HepG2 (cell line): Measurements from ENCODE around the gene PYGB. TPM values are rescaled to one million over a fixed set of nuclear protein-coding genes. Genes with fewer than 3 reads are reported as not detected.
A peak's percentile ranks its signal among the peaks of the same experiment; 100 is the strongest.

Experiments used
- GABPB1 ChIP-seq: IDR thresholded peaks from 2 replicates; pipeline ENCODE4 v1.6.1; 2016; ENCODE audit warnings: mild to moderate bottlenecking, missing genetic modification reagents, moderate library complexity, missing compliant biosample characterization
- KAT2B ChIP-seq: fragments of 150-350 bp; IDR thresholded peaks from 2 replicates; pipeline ENCODE4 v1.6.1; 2014; ENCODE audit warnings: low read depth, low read length, borderline replicate concordance
- MAZ ChIP-seq, 2 experiments: sonication (generic) in 1 of 2; formaldehyde crosslinking in 1 of 2; IDR thresholded peaks; 2 replicates each; pipeline versions ENCODE4 v1.5.0 to v1.6.1; 2012 to 2020; ENCODE audit warnings: low read depth in 2 of 2, mild to moderate bottlenecking in 2 of 2, borderline replicate concordance in 1 of 2, improper control_type of control experiment in 1 of 2, low read length in 1 of 2, missing genetic modification reagents in 1 of 2, moderate library complexity in 1 of 2
- NPAS2 ChIP-seq: sonication (generic); formaldehyde crosslinking; IDR thresholded peaks from 2 replicates; pipeline ENCODE4 v1.8.0; 2022; ENCODE audit warnings: mild to moderate bottlenecking, missing genetic modification reagents, borderline replicate concordance
- PCBP2 ChIP-seq: fragments of 200-400 bp; formaldehyde crosslinking; optimal IDR thresholded peaks from 2 replicates; pipeline ENCODE3; 2018; ENCODE audit warnings: low read length, low read depth; ENCODE audit not compliant: poor library complexity, severe bottlenecking
- POLR2A ChIP-seq, 2 experiments: IDR thresholded peaks; 2 replicates each; pipeline ENCODE4 v1.6.1; 2011; ENCODE audit warnings: low read depth in 2 of 2, low read length in 2 of 2, mild to moderate bottlenecking in 1 of 2, moderate library complexity in 1 of 2; ENCODE audit not compliant: insufficient read depth in 1 of 2
- RAD21 ChIP-seq: fragments of 450-650 bp; formaldehyde crosslinking; IDR thresholded peaks from 2 replicates; pipeline ENCODE4 v1.5.0; 2020; ENCODE audit warnings: mild to moderate bottlenecking
- RBM22 ChIP-seq: fragments of 200-400 bp; formaldehyde crosslinking; optimal IDR thresholded peaks from 2 replicates; pipeline ENCODE3; 2017; ENCODE audit warnings: mild to moderate bottlenecking, low read length, moderate library complexity
- TEAD3 ChIP-seq: optimal IDR thresholded peaks from 2 replicates; pipeline ENCODE3; 2016; ENCODE audit warnings: borderline replicate concordance
- ZBTB1 ChIP-seq: sonication (generic); formaldehyde crosslinking; IDR thresholded peaks from 2 replicates; pipeline ENCODE4 v1.4.0; 2020; ENCODE audit warnings: missing genetic modification reagents, borderline replicate concordance
- ZFYVE20 ChIP-seq: sonication (generic); formaldehyde crosslinking; IDR thresholded peaks from 2 replicates; pipeline ENCODE4 v1.8.0; 2023; ENCODE audit warnings: low read depth, mild to moderate bottlenecking, moderate library complexity, missing genetic modification reagents, borderline replicate concordance
- ZNF253 ChIP-seq: sonication (generic); formaldehyde crosslinking; IDR thresholded peaks from 2 replicates; pipeline ENCODE4 v1.8.0; 2022; ENCODE audit warnings: mild to moderate bottlenecking, missing genetic modification reagents, borderline replicate concordance
- ZNF335 ChIP-seq: sonication (generic); formaldehyde crosslinking; IDR thresholded peaks from 2 replicates; pipeline ENCODE4 v1.4.0; 2020; ENCODE audit warnings: missing genetic modification reagents
- ZNF550 ChIP-seq: sonication (generic); formaldehyde crosslinking; IDR thresholded peaks from 2 replicates; pipeline ENCODE4 v1.4.0; 2020; ENCODE audit warnings: mild to moderate bottlenecking, missing genetic modification reagents, borderline replicate concordance
- ZNF570 ChIP-seq: sonication (generic); formaldehyde crosslinking; IDR thresholded peaks from 2 replicates; pipeline ENCODE4 v1.4.0; 2020; ENCODE audit warnings: mild to moderate bottlenecking, missing genetic modification reagents, borderline replicate concordance
- ZNF775 ChIP-seq: sonication (generic); formaldehyde crosslinking; IDR thresholded peaks from 2 replicates; pipeline ENCODE4 v1.4.0; 2020; ENCODE audit warnings: missing genetic modification reagents, mild to moderate bottlenecking, moderate library complexity, borderline replicate concordance
- polyA plus RNA-seq, 8 experiments: library from polyadenylated mRNA; depleted of rRNA in 3 of 8; stranded (reverse) in 7 of 8; unstranded in 1 of 8; fragments of >200 nt; fragmentation: Illumina TruSeq in 4 of 8; extraction: Trizol in 4 of 8; gene quantifications; 2 replicates each; pipeline versions ENCODE4 v1.2.1 to v1.2.3, GENCODE V29; 2011 to 2016; ENCODE audit warnings: low read depth in 4 of 8, missing spikeins in 1 of 8, mixed read lengths in 1 of 8; ENCODE audit not compliant: insufficient read depth in 1 of 8
- total RNA-seq, 5 experiments: library from RNA; depleted of rRNA; stranded (reverse); fragments of >200 nt; fragmentation: Illumina TruSeq; extraction: Trizol; gene quantifications; 2 replicates each; pipeline ENCODE4 v1.2.3, GENCODE V29; 2016; ENCODE audit warnings: low read depth in 1 of 5
- TF ChIP-seq, protein P1 (sequence below): sonication (generic); formaldehyde crosslinking; IDR thresholded peaks from 2 replicates; pipeline ENCODE4 v1.4.0; 2020; ENCODE audit warnings: missing genetic modification reagents
- TF ChIP-seq, protein P2 (sequence below): sonication (generic); formaldehyde crosslinking; IDR thresholded peaks from 2 replicates; pipeline ENCODE4 v1.5.0; 2020; ENCODE audit warnings: mild to moderate bottlenecking, missing genetic modification reagents
- TF ChIP-seq, protein P3 (sequence below): IDR thresholded peaks from 2 replicates; pipeline ENCODE4 v1.6.1; 2016; ENCODE audit warnings: low read depth, control low read depth
- TF ChIP-seq, protein P4 (sequence below): IDR thresholded peaks from 2 replicates; pipeline ENCODE4 v1.6.1; 2016
- TF ChIP-seq, protein P5 (sequence below): sonication (generic); formaldehyde crosslinking; IDR thresholded peaks from 2 replicates; pipeline ENCODE4 v1.4.0; 2020; ENCODE audit warnings: missing genetic modification reagents

PYGB gene
- total and polyA plus RNA-seq, 2 of the 13 experiments (the other 11 are each of a cell fraction or from before 2014, with no cell fraction given), result 24.2 to 86.3 TPM

DNA sequence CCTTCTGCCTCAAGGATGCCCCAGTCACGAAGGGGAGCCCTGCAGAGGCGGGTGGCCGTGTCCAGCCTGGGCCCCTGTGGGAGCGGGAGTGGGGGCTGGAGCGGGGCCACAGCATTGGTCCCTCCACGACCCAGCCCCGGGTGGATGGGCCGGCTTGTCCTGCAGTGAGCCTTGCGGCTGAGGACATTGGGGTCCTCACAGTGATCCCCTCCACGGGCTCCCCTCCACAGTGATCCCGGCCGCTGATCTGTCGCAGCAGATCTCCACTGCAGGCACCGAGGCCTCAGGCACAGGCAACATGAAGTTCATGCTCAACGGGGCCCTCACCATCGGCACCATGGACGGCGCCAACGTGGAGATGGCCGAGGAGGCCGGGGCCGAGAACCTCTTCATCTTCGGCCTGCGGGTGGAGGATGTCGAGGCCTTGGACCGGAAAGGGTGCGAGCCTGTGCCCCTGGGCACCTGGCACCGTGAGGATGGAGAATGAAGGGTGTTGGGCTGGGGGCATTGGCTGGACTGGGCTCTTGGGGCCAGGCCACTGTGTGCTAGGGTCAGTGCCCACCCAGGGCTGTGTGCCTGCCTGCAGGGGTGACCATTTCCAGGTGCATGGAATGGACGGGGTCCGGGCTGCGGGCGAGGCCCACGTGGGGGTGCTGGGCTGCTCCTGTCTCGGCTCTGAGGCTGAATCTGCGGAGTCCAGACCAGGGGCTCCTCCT is 44.4 kb downstream of the PYGB start (continued):
- TF ChIP-seq, protein P1, sequence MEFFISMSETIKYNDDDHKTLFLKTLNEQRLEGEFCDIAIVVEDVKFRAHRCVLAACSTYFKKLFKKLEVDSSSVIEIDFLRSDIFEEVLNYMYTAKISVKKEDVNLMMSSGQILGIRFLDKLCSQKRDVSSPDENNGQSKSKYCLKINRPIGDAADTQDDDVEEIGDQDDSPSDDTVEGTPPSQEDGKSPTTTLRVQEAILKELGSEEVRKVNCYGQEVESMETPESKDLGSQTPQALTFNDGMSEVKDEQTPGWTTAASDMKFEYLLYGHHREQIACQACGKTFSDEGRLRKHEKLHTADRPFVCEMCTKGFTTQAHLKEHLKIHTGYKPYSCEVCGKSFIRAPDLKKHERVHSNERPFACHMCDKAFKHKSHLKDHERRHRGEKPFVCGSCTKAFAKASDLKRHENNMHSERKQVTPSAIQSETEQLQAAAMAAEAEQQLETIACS, result no peak
- TF ChIP-seq TEAD3 (CRISPR knock-in tag) (no peak), RBM22 (peak; percentile 70), POLR2A (IDR thresholded peaks at IDR 0.05; ENCODE audit: insufficient read depth in 1 of 2, low read depth in 2 of 2, low read length in 2 of 2) (peak in 1 of 2 experiments; percentile 0; a peak in 1 of 4 replicates), KAT2B (no peak), GABPB1 (CRISPR knock-in tag) (no peak), ZNF253 (CRISPR knock-in tag) (no peak), ZNF550 (CRISPR knock-in tag) (no peak), RAD21 (CRISPR knock-in tag) (no peak), ZBTB1 (no peak), ZNF775 (CRISPR knock-in tag) (no peak), ZNF335 (CRISPR knock-in tag) (no peak), MAZ (IDR thresholded peaks at IDR 0.05; ENCODE audit: borderline replicate concordance, low read depth, low read length) (no peak), MAZ (CRISPR knock-in tag; IDR thresholded peaks at IDR 0.05; ENCODE audit: low read depth) (no peak), ZNF570 (CRISPR knock-in tag) (no peak), ZFYVE20 (CRISPR knock-in tag) (no peak), PCBP2 (no peak), NPAS2 (CRISPR knock-in tag) (no peak)
- TF ChIP-seq, protein P2, sequence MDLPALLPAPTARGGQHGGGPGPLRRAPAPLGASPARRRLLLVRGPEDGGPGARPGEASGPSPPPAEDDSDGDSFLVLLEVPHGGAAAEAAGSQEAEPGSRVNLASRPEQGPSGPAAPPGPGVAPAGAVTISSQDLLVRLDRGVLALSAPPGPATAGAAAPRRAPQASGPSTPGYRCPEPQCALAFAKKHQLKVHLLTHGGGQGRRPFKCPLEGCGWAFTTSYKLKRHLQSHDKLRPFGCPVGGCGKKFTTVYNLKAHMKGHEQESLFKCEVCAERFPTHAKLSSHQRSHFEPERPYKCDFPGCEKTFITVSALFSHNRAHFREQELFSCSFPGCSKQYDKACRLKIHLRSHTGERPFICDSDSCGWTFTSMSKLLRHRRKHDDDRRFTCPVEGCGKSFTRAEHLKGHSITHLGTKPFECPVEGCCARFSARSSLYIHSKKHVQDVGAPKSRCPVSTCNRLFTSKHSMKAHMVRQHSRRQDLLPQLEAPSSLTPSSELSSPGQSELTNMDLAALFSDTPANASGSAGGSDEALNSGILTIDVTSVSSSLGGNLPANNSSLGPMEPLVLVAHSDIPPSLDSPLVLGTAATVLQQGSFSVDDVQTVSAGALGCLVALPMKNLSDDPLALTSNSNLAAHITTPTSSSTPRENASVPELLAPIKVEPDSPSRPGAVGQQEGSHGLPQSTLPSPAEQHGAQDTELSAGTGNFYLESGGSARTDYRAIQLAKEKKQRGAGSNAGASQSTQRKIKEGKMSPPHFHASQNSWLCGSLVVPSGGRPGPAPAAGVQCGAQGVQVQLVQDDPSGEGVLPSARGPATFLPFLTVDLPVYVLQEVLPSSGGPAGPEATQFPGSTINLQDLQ (CRISPR knock-in tag), result no peak
- TF ChIP-seq, protein P3, sequence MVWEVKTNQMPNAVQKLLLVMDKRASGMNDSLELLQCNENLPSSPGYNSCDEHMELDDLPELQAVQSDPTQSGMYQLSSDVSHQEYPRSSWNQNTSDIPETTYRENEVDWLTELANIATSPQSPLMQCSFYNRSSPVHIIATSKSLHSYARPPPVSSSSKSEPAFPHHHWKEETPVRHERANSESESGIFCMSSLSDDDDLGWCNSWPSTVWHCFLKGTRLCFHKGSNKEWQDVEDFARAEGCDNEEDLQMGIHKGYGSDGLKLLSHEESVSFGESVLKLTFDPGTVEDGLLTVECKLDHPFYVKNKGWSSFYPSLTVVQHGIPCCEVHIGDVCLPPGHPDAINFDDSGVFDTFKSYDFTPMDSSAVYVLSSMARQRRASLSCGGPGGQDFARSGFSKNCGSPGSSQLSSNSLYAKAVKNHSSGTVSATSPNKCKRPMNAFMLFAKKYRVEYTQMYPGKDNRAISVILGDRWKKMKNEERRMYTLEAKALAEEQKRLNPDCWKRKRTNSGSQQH (CRISPR knock-in tag), result no peak
- TF ChIP-seq, protein P4, sequence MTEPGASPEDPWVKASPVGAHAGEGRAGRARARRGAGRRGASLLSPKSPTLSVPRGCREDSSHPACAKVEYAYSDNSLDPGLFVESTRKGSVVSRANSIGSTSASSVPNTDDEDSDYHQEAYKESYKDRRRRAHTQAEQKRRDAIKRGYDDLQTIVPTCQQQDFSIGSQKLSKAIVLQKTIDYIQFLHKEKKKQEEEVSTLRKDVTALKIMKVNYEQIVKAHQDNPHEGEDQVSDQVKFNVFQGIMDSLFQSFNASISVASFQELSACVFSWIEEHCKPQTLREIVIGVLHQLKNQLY, result no peak
- TF ChIP-seq, protein P5, sequence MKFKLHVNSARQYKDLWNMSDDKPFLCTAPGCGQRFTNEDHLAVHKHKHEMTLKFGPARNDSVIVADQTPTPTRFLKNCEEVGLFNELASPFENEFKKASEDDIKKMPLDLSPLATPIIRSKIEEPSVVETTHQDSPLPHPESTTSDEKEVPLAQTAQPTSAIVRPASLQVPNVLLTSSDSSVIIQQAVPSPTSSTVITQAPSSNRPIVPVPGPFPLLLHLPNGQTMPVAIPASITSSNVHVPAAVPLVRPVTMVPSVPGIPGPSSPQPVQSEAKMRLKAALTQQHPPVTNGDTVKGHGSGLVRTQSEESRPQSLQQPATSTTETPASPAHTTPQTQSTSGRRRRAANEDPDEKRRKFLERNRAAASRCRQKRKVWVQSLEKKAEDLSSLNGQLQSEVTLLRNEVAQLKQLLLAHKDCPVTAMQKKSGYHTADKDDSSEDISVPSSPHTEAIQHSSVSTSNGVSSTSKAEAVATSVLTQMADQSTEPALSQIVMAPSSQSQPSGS (CRISPR knock-in tag), result no peak
